OCI-LY1 (cell line): ENCODE results near the gene BBX.

ENCODE experiments used
- CTCF ChIP-seq: fragments of 200-600 bp; sonication (generic), shearing (Covaris generic); IDR thresholded peaks from 2 replicates; pipeline ENCODE4 v1.5.1; 2017; ENCODE audit warnings: mild to moderate bottlenecking, antibody characterized with exemption, low read length, moderate library complexity, mixed read lengths
- EZH2 ChIP-seq: fragments of 200-600 bp; sonication (generic), shearing (Covaris generic); IDR thresholded peaks from 2 replicates; pipeline ENCODE4 v1.8.0; 2017; ENCODE audit warnings: borderline replicate concordance, mixed run types, mild to moderate bottlenecking, antibody characterized with exemption, low read length, moderate library complexity, mixed read lengths

- TF ChIP-seq CTCF (no peak), EZH2 (no peak)
Measured at GRCh38 chr3:107508331-107508730, 14.4 kb upstream of the BBX start.
